CD14-positive monocyte (primary cell): ENCODE data around the gene RAB37. TPM values are rescaled to one million over a fixed set of nuclear protein-coding genes. Genes with fewer than 3 reads are reported as not detected.
A peak's percentile ranks its signal among the peaks of the same experiment; 100 is the strongest.

ENCODE experiments used
- DNase-seq, 3 donors: peaks; one replicate each; pipeline ENCODE4 v3.0.0-alpha.2; 2011 to 2022
- H2AFZ ChIP-seq: 2 replicates; pipeline ENCODE4 v1.6.0; 2012; ENCODE audit warnings: mild to moderate bottlenecking, low read depth, low read length, inconsistent platforms; ENCODE audit not compliant: insufficient read depth, poor library complexity, severe bottlenecking
- H3K27ac ChIP-seq, 2 donors: 1 replicate in 1 of 2; 2 replicates in 1 of 2; pipeline ENCODE4 v1.5.1; 2012 to 2013; ENCODE audit warnings: low read length in 2 of 2, control low read depth in 1 of 2, inconsistent platforms in 1 of 2, low read depth in 1 of 2, mild to moderate bottlenecking in 1 of 2
- H3K27me3 ChIP-seq, 2 donors: one replicate each; pipeline versions ENCODE4 v1.6.0 to v1.6.1; 2011 to 2013; ENCODE audit warnings: low read length in 2 of 2; ENCODE audit not compliant: control insufficient read depth in 2 of 2, insufficient read depth in 2 of 2
- H3K36me3 ChIP-seq, 2 donors: replicated peaks in 1 of 2; 1 replicate in 1 of 2; 2 replicates in 1 of 2; pipeline versions ENCODE4 v1.5.1 to v1.6.1; 2012 to 2013; ENCODE audit warnings: low read length in 2 of 2, control low read depth in 1 of 2, inconsistent platforms in 1 of 2, mild to moderate bottlenecking in 1 of 2; ENCODE audit not compliant: insufficient read depth in 2 of 2, control insufficient read depth in 1 of 2
- H3K4me1 ChIP-seq, 2 donors: 1 replicate in 1 of 2; 2 replicates in 1 of 2; pipeline versions ENCODE4 v1.5.1 to v1.6.1; 2012 to 2013; ENCODE audit warnings: low read length in 2 of 2, control low read depth in 1 of 2, inconsistent platforms in 1 of 2, mild to moderate bottlenecking in 1 of 2, moderate library complexity in 1 of 2; ENCODE audit not compliant: insufficient read depth in 2 of 2, control insufficient read depth in 1 of 2
- H3K4me2 ChIP-seq: replicated peaks from 2 replicates; pipeline ENCODE3; 2012; ENCODE audit warnings: low read length, moderate library complexity, mild to moderate bottlenecking; ENCODE audit not compliant: poor library complexity, severe bottlenecking; ENCODE audit errors: extremely low read depth
- H3K4me3 ChIP-seq, 3 experiments: fragments of 200-600 bp in 1 of 3; sonication (generic) in 1 of 3; replicated peaks in 1 of 3; 1 replicate in 2 of 3; 2 replicates in 1 of 3; pipeline ENCODE4 v1.5.1; 2011 to 2013; ENCODE audit warnings: low read length in 3 of 3, mild to moderate bottlenecking in 3 of 3, control low read depth in 2 of 3, low read depth in 2 of 3, inconsistent platforms in 1 of 3, moderate library complexity in 1 of 3
- H3K79me2 ChIP-seq: 2 replicates; pipeline ENCODE4 v1.6.0; 2012; ENCODE audit warnings: mild to moderate bottlenecking, control low read depth, inconsistent platforms, low read length, moderate library complexity; ENCODE audit not compliant: insufficient read depth
- H3K9ac ChIP-seq: 2 replicates; pipeline ENCODE4 v1.6.0; 2017; ENCODE audit warnings: low read length, mild to moderate bottlenecking; ENCODE audit not compliant: insufficient read depth, poor library complexity, severe bottlenecking
- H3K9me3 ChIP-seq, 2 donors: replicated peaks in 1 of 2; 1 replicate in 1 of 2; 2 replicates in 1 of 2; pipeline versions ENCODE4 v1.5.1 to v1.6.1; 2012 to 2013; ENCODE audit warnings: low read length in 2 of 2, control low read depth in 1 of 2; ENCODE audit not compliant: control insufficient read depth in 1 of 2, insufficient read depth in 1 of 2
- H4K20me1 ChIP-seq: 2 replicates; pipeline ENCODE4 v1.6.0; 2012; ENCODE audit warnings: mild to moderate bottlenecking, low read length, control low read depth, moderate library complexity; ENCODE audit not compliant: insufficient read depth
- H3K27ac Mint-ChIP-seq, 7 donors: one replicate each; pipeline ENCODE4 v1.8.0; 2020; ENCODE audit warnings: mild to moderate bottlenecking in 7 of 7, mixed read lengths in 7 of 7, moderate library complexity in 6 of 7, inconsistent platforms in 2 of 7
- H3K27me3 Mint-ChIP-seq, 3 donors: one replicate each; pipeline ENCODE4 v1.8.0; 2021 to 2022; ENCODE audit warnings: low read depth in 3 of 3, mild to moderate bottlenecking in 3 of 3, mixed read lengths in 3 of 3, moderate library complexity in 3 of 3, inconsistent platforms in 1 of 3
- H3K36me3 Mint-ChIP-seq, 2 donors: one replicate each; pipeline ENCODE4 v1.8.0; 2020; ENCODE audit warnings: mixed read lengths in 2 of 2, inconsistent platforms in 1 of 2, mild to moderate bottlenecking in 1 of 2
- H3K4me1 Mint-ChIP-seq: one replicate; pipeline ENCODE4 v1.8.0; 2020; ENCODE audit warnings: mild to moderate bottlenecking, mixed read lengths
- H3K4me3 Mint-ChIP-seq, 2 donors: one replicate each; pipeline ENCODE4 v1.8.0; 2020; ENCODE audit warnings: mild to moderate bottlenecking in 2 of 2, mixed read lengths in 2 of 2, moderate library complexity in 1 of 2
- H3K9me3 Mint-ChIP-seq, 7 donors: one replicate each; pipeline ENCODE4 v1.8.0; 2020 to 2022; ENCODE audit warnings: mixed read lengths in 7 of 7, mild to moderate bottlenecking in 6 of 7, moderate library complexity in 6 of 7, inconsistent platforms in 2 of 7
- WGBS: methylation state at CpG from one replicate; pipeline ENCODE4 v1.1.5; 2013; ENCODE audit warnings: missing lambda C conversion rate; ENCODE audit not compliant: insufficient coverage; 5-methylcytosine and 5-hydroxymethylcytosine counted together
- intact Hi-C, 2 donors: fragments of 100-400 bp; cut with micrococcal nuclease; formaldehyde crosslinking; loops; one replicate each; pipeline versions ENCODE4 v1.15.0 to v1.15.1; 2023
- polyA plus RNA-seq, 3 donors: library from polyadenylated mRNA; depleted of rRNA in 1 of 3; unstranded in 2 of 3; stranded (reverse) in 1 of 3; fragments of 300-500 nt in 2 of 3; fragments of >200 nt in 1 of 3; fragmentation: Illumina TruSeq in 2 of 3; gene quantifications; 1 replicate in 2 of 3; 2 replicates in 1 of 3; pipeline ENCODE4 v1.2.3, GENCODE V29; 2012 to 2021
- TF ChIP-seq, protein P1 (sequence below): fragments of 200-600 bp; IDR thresholded peaks from one replicate; pipeline ENCODE4 v1.8.0; 2022; ENCODE audit warnings: antibody characterized with exemption, mild to moderate bottlenecking

The RAB37 gene
- polyA plus RNA-seq, 3 donors: 26.8 to 40.9 (median 33.1) TPM

DNA sequence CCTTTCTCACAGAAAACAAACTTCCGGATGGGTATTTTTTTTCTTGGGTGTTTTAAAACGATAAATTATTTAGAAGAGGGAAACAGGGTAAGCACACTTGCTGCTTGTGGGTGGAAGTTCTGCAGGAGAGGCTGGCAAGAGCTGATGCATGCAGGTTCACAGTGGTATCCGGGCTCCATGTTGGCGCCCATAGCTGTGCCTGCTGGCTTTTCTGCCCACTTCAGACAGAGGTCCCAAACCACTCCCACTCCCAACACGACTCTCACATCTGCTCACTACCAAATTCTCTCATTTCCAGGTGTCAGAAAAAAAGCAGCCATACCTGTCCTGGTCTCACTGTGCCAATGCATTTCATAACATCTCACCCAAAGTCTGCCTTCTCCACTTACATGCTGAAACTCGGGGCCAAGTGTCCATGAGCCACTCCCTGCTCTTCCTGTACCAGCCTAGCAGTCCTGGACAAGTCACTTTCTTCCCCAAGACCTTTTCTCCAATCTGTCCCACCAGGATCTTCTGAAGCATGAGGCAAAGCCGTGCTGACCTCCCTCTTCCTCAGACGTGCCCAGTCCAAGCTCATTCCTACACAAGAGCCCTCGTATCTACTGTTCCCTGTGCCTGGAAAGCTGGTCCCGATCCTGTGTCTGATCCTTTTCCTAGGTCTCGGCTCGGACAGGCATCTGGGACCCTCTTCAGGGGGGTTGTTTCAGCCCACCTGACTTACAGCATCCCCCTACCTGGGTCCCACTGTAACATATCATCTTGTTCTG is 25.8 kb upstream of the RAB37 start:
- peak overlapping the region; percentile 83 to 99 (median 97) for H3K27ac Mint-ChIP-seq
- peaks cover 50% of the 10 kb centered on the region for H4K20me1 ChIP-seq
- H3K79me2 ChIP-seq: peaks cover 66% of the 10 kb centered on the region
- intact Hi-C loops: loop anchor here (5.0 kb wide), 2 partner anchors 34 to 39 kb away; no protein-coding TSS in a partner anchor
- H3K9ac ChIP-seq: peak overlapping the region; percentile 86
- no peak for DNase-seq
- peaks cover 1 to 4% (median 3%) of the 10 kb centered on the region in 3 donors for H3K27me3 Mint-ChIP-seq
- peaks cover 22 to 34% of the 10 kb centered on the region in 2 donors for H3K36me3 Mint-ChIP-seq
- TF ChIP-seq, protein P1, sequence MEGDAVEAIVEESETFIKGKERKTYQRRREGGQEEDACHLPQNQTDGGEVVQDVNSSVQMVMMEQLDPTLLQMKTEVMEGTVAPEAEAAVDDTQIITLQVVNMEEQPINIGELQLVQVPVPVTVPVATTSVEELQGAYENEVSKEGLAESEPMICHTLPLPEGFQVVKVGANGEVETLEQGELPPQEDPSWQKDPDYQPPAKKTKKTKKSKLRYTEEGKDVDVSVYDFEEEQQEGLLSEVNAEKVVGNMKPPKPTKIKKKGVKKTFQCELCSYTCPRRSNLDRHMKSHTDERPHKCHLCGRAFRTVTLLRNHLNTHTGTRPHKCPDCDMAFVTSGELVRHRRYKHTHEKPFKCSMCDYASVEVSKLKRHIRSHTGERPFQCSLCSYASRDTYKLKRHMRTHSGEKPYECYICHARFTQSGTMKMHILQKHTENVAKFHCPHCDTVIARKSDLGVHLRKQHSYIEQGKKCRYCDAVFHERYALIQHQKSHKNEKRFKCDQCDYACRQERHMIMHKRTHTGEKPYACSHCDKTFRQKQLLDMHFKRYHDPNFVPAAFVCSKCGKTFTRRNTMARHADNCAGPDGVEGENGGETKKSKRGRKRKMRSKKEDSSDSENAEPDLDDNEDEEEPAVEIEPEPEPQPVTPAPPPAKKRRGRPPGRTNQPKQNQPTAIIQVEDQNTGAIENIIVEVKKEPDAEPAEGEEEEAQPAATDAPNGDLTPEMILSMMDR: no peak
- peak overlapping the region; percentile 94 for H3K4me2 ChIP-seq
- peak overlapping the region; percentile 65 to 95 (median 95) for H3K4me3 ChIP-seq
- H3K36me3 ChIP-seq: peaks cover 0 to 15% of the 10 kb centered on the region in 2 donors
- H3K4me1 ChIP-seq: peaks cover 35 to 61% of the 10 kb centered on the region in 2 donors
- peak overlapping the region; percentile 13 for H2AFZ ChIP-seq
- peaks cover 0 to 2% (median 0%) of the 10 kb centered on the region in 7 donors for H3K9me3 Mint-ChIP-seq
- peak overlapping the region; percentile 96 to 100 for H3K4me3 Mint-ChIP-seq
- no peaks in the 10 kb centered on the region for H3K27me3 ChIP-seq
- peak overlapping the region in 1 of 2 donors; percentile 73 for H3K27ac ChIP-seq
- WGBS: 36% methylated on average over 9 of the region's 12 CpGs
- H3K4me1 Mint-ChIP-seq: peaks cover 65% of the 10 kb centered on the region
- H3K9me3 ChIP-seq: no peaks in the 10 kb centered on the region

DNA sequence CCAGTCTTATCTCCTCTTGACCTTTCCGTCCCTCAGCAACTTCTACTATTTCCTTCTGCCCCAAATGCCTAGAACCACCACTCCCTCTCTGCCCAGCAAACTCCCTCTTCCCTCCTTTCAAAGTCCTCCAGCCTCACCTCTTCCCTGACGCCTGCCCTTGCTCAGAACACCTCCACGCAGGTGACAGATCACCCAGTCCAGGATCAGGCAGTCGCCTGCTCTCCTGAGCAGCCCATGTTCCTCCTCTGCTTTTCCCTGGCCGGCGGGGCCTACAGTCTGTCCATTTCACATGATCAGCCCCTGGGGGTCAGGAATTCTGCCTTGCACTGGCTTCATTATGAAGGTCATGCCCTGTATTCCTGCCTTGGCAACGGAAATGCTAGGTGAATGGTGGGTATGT is 24.8 kb upstream of the RAB37 start:
- Mint-ChIP-seq H3K9me3 (peaks cover 0 to 2% (median 0%) of the 10 kb centered on the region in 7 donors), H3K4me3 (peak overlapping the region; percentile 96 to 100), H3K36me3 (peaks cover 13 to 23% of the 10 kb centered on the region in 2 donors), H3K27me3 (peaks cover 1 to 5% (median 3%) of the 10 kb centered on the region in 3 donors), H3K4me1 (peaks cover 56% of the 10 kb centered on the region), H3K27ac (peak overlapping the region; percentile 97 to 99 (median 98))
- DNase-seq: peak in 1 of 3 donors; percentile 30
- Histone ChIP-seq H2AFZ (peak overlapping the region; percentile 74), H3K4me1 (peaks cover 35 to 61% of the 10 kb centered on the region in 2 donors), H4K20me1 (peaks cover 39% of the 10 kb centered on the region), H3K9ac (peak overlapping the region; percentile 86), H3K4me2 (peak overlapping the region; percentile 94), H3K27me3 (no peaks in the 10 kb centered on the region), H3K9me3 (no peaks in the 10 kb centered on the region), H3K27ac (peak overlapping the region; percentile 83 to 90), H3K79me2 (peaks cover 55% of the 10 kb centered on the region), H3K4me3 (peak overlapping the region; percentile 65 to 95 (median 95)), H3K36me3 (peaks cover 0 to 6% of the 10 kb centered on the region in 2 donors)
- intact Hi-C loops: loop anchor here (2.0 to 5.0 kb wide), 3 partner anchors 22 to 40 kb away; no protein-coding TSS in a partner anchor
- WGBS: 0% methylated on average over 6 of the region's 7 CpGs
- TF ChIP-seq, protein P1: no peak
